ENCODE data around the gene FXYD6.

DNA sequence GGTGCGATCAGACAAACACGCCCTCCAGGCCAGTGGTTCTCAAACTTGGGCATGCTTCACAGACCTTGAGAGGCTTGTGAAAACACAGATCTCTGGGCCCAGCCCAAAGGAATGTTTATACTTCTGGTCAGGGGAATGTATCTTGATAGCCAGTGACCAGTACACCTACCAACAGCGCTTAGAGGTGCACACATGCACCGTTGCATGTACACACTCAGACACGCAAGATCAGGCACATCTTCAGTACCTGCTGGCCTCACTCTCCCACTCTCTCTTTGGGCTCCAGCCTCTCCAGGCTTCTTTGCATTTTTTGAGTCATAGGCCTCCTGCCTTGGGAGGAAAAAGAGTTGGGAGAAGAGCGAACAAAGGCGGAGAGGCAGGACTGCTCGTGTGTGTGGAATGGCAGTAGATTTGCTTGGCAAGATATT, 11.7 kb upstream of the FXYD6 start:
- TF ChIP-seq, protein P1, sequence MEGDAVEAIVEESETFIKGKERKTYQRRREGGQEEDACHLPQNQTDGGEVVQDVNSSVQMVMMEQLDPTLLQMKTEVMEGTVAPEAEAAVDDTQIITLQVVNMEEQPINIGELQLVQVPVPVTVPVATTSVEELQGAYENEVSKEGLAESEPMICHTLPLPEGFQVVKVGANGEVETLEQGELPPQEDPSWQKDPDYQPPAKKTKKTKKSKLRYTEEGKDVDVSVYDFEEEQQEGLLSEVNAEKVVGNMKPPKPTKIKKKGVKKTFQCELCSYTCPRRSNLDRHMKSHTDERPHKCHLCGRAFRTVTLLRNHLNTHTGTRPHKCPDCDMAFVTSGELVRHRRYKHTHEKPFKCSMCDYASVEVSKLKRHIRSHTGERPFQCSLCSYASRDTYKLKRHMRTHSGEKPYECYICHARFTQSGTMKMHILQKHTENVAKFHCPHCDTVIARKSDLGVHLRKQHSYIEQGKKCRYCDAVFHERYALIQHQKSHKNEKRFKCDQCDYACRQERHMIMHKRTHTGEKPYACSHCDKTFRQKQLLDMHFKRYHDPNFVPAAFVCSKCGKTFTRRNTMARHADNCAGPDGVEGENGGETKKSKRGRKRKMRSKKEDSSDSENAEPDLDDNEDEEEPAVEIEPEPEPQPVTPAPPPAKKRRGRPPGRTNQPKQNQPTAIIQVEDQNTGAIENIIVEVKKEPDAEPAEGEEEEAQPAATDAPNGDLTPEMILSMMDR (IDR thresholded peaks at IDR 0.05; ENCODE audit: low read length): no peak
- TF ChIP-seq EZH2phosphoT487 (IDR thresholded peaks at IDR 0.05; ENCODE audit: low read length): no peak
